GM12892 (cell line): ENCODE data around the gene PTPRN.

Source experiments
- POLR2A ChIP-seq: IDR thresholded peaks from 2 replicates; pipeline ENCODE4 v1.6.1; 2011; ENCODE audit warnings: low read depth, low read length, control low read depth
- TAF1 ChIP-seq: IDR thresholded peaks from 2 replicates; pipeline ENCODE4 v1.6.1; 2011; ENCODE audit warnings: low read depth, mild to moderate bottlenecking, control low read depth, low read length, borderline replicate concordance

- TF ChIP-seq POLR2A (no peak), TAF1 (no peak)
Observed at GRCh38 chr2:219250049-219250781, 59.0 kb downstream of the PTPRN start.
